NCI-H510A (cell line): Measurements from ENCODE around the gene SEMA4F.

Source experiments
- DNase-seq: peaks from one replicate; lab custom pipeline; 2025; lab: John Stamatoyannopoulos, UW

The SEMA4F gene

GRCh38 chr2:74668087-74668486, 14.0 kb downstream of the SEMA4F start:
- no peak for DNase-seq

DNA sequence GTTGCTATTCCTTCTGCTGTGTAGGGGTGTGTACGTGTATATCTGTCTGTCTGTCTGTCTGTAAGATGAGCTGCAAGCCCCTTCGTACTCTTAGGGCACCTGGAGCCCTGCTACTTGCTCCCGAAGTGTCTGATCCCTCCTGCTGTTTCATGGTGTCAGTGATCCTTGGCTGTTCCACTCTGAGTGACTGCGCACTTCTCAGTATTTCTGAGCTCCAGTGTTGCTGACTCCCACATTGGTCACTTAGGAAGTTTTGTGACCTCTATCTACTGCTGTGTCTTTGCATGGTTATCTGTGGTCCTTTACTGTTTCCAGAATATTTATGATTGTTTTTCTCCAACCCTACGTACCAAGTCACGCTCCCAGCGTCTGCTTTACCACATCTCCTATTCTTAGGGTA, 16.2 kb downstream of the SEMA4F start:
- DNase-seq, result no peak

DNA sequence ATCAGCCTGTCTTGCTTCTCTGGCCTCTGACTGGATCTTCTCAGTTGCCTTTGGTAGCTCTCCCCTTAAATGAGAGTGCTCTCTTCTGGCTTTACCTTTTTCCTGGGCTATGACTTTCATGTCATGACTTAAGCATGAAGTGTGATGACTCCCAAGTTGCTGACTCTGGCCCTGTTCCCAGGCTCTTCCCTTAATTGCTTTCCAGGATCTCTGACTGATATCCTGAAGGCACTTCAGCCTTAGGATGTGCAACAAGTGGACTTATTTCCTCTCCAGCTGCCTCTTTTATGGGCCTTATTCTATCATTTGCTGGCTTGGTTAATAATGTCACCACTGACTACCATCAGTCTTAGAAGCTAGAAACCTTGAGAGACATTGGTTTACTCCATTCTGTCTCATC, 17.4 kb downstream of the SEMA4F start:
- no peak for DNase-seq

- DNase-seq, result no peak
Measured at GRCh38 chr2:74673826-74674528, 19.9 kb downstream of the SEMA4F start.

GRCh38 chr2:74675090-74675489, 21.0 kb downstream of the SEMA4F start:
- no peak for DNase-seq

GRCh38 chr2:74676331-74676730, 22.3 kb downstream of the SEMA4F start:
- DNase-seq, result no peak

DNA sequence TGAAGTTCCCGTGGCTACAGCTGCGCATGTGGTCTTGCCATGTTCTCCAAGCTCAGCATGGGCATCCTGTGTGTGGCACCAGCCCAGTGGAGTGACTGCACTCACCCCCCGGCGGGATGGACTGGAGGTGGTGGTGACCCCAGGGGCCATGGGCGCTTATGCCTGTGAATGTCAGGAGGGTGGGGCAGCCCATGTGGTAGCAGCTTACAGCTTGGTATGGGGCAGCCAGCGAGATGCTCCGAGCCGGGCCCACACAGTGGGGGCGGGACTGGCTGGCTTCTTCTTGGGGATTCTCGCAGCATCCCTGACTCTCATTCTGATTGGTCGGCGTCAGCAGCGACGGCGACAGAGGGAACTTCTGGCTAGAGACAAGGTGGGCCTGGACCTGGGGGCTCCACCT, 25.6 kb downstream of the SEMA4F start:
- DNase-seq, result no peak

DNA sequence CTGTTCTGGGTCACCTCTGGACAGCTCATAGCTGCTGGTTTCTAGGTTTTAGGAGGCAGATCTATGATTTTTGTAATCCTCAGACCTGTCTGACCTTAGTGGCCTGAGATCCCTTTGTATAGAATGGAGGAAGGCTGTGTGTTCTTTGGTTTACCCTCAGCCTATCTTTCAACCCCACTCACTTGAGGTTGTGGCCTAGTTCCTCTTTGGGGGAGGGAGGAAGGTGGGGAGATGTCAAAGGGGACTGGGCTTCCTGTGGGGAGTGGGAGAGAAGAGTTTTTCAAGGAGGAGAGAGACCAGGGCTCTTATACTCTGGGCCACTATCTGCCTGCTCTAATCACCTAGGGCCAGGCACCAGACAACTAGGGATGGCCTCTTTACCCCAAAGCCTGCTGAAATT, 28.5 kb downstream of the SEMA4F start:
- no peak for DNase-seq

DNA sequence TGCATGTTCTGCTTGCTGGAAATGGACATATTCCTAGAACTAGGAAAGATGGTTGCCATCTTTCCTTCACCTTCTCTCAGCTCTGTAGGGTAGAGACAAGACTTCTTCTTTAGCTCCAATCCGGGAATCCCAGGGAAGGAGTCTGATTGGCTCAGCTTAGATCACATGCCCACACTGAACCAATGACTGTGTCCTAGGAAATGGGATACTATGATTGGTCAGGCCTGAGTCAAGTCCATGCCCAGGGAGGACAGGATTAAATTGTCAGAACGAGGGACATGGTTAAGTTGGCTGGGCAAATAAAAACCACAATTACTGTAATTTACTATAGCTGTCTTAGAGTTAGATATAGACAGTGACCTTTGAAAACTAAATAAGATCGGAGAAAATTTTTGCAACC, 31.4 kb downstream of the SEMA4F start:
- no peak for DNase-seq

GRCh38 chr2:74688881-74689280, 34.8 kb downstream of the SEMA4F start:
- no peak for DNase-seq

DNA sequence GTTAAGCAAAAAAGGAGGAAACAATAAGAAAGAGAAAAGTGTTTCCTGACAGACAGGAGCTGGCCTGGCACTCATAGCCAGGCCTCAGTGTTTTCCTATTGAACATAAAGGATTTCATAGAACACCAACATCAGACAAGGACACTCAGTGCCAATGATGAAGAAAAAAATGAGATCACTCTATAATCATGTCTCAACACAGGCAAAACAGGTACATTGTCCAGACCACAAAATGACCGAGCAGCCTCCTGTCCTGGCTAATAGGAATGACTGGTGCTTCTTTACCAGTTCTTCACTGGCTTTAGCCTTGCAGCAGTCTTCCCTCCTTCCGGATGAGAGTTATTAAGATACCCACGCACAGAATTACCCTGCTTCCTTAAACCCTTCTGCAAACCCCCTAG, 35.6 kb downstream of the SEMA4F start:
- DNase-seq, result no peak

GRCh38 chr2:74690571-74690970, 36.5 kb downstream of the SEMA4F start:
- DNase-seq, result no peak

- no peak for DNase-seq
Measured at GRCh38 chr2:74691929-74692328, 37.9 kb downstream of the SEMA4F start.

- DNase-seq, result no peak
Measured at GRCh38 chr2:74693213-74693612, 39.2 kb downstream of the SEMA4F start.

DNA sequence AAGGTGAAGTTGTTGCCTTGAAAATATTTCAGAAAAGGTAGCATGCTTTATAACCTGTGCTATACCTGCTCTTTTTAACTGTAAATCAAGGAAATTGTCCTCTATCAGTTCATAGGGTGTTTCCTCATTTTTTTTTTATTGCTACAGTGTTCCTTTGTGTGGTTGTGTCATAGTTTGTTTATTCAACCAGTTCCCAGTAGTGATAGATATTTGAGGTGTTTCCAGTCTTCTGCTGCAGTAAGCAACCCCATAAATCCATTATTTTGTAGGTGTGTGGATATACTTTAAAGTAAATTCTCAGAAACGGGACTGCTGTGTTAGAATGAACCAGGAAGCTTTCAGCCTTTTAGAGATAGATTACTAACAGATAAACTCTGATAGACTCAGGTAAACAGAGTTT, 39.6 kb downstream of the SEMA4F start:
- no peak for DNase-seq

DNA sequence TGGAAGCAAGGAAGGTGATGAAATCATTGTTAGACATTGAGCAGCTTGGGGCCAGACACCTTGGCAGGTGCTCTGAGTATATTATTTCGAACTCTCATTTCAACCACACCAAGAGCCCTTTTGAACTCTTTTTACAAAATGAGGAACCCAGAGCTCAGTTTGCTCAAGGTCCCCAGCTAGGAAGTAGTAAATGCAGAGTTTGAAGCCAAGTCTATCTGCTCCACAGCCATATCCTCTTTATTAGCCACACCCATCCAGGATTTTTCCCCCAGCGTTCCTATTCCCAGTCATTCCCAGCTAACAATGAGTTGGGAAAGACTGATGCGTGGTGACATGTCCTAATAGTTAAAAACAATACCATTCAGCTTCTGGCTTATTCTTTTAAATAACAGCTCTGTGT, 40.2 kb downstream of the SEMA4F start:
- no peak for DNase-seq

DNA sequence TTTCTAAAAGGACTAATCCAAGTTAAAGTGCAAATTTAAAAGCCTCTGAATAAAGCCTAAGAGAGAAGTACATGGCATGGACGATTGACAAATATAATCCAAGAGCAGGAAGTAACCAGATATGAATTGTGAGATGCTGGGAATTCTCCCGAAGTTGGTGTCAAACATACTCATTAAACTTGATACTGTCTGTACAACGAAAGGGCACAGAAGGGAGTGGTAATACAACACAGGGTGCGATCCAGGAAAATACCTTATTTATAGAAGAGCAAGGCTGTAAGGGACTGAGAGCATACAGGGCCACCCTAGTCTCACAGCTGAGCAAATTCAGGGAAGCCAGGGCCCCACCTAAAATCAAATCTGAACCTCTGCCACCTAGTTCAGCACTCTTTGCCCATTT, 41.6 kb downstream of the SEMA4F start:
- DNase-seq, result no peak

GRCh38 chr2:74696829-74697228, 42.8 kb downstream of the SEMA4F start:
- DNase-seq, result no peak

DNA sequence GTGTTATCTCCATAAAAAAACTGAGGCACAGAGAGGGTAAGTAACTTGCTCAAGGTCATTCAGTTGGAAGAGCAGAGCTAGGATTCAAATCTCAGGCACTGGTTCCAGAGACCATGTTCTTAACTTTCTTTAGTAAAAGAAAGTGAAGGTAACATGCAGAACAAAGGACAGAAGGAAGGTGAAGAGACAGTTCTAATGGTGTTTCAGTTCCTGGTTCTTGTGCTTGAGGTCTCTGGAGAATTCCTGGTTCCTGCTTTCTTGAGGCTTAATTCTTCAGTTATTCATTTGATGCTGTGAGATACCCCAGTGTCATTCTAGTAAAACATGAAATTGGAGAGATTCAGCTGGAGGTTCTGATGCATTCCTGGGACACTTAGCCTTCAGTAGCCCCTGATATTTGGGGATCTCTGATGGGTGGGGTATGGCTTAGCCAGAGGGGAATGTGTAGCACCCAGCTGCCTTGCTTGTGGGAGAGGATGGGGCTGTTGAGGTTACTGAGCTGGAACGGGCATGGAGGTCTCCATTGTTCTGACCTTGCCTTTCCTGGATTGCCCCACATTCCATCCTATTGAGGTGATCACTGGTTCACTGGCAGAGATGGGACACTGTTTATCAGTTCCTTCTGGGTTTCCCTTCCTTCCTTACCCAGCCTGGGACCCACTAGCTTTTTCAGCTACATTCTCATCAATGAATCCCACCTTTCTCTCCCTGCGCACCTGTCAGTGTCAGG, 46.8 kb downstream of the SEMA4F start:
- DNase-seq, result no peak

GRCh38 chr2:74702001-74702715, 48.1 kb downstream of the SEMA4F start:
- DNase-seq, result no peak

GRCh38 chr2:74703373-74703772, 49.3 kb downstream of the SEMA4F start:
- no peak for DNase-seq

DNA sequence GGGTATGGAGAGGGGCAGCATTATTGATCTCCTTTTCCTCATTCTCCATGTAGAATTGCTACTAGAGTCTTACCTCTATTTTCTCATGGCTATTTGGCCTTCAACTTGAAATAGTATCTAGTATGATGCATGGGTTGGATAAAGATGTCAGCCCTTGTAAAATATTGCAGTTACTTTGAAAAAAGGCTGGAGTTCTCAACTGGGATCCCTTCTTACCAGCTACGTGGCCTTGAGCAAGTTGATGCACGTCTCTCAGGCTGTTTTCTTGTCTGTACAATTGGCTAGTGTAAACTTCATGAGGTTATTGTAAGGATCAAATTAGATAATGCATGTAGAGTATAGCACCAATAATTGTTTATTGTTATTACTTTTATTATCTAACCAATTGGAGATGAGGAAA, 50.2 kb downstream of the SEMA4F start:
- no peak for DNase-seq

DNA sequence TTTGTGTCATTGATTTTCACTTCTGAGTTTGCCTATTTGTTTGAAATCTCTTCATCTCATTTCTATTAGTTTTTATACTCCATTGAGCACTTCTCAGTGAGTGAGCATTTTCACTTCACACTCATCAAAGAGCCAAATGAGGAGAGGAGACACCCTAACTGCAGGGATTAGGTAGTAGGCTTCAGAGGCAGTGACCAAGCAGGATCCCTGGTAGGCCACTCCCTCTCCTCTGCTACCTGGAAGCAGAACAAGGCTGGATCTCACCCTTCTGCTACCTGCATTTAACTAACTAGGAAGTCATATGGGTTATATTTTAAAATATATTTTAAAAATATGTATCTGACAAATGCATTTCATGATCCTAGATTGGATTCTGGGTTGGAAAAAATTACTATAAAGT, 52.7 kb downstream of the SEMA4F start:
- no peak for DNase-seq
